Measurements from ENCODE around the gene DNAI2.

The DNAI2 gene

GRCh38 chr17:74361230-74362068 is 87.4 kb downstream of the DNAI2 start, which contains the start of gene BTBD17:
TSS of gene BTBD17 (minus strand) at chr17:74361868. CDS start at chr17:74361819, 49 bp downstream.
- peak; percentile 22 for DNase-seq (ENCODE audit: low read depth)

- no peak for DNase-seq (ENCODE audit: low read depth)
Observed at GRCh38 chr17:74362069-74362405, 88.0 kb downstream of the DNAI2 start.

- no peak for DNase-seq (ENCODE audit: low read depth)
Observed at GRCh38 chr17:74362810-74363498, 88.9 kb downstream of the DNAI2 start.
